ENCODE data around the gene BABAM2. TPM values are rescaled to one million over a fixed set of nuclear protein-coding genes. Genes with fewer than 3 reads are reported as not detected.

BABAM2 gene
- total and polyA plus RNA-seq, 2 experiments from 2014 or later: 31.8 to 83.3 TPM

- no peak overlapping the region for H3K27ac ChIP-seq
- TF ChIP-seq, protein P1, sequence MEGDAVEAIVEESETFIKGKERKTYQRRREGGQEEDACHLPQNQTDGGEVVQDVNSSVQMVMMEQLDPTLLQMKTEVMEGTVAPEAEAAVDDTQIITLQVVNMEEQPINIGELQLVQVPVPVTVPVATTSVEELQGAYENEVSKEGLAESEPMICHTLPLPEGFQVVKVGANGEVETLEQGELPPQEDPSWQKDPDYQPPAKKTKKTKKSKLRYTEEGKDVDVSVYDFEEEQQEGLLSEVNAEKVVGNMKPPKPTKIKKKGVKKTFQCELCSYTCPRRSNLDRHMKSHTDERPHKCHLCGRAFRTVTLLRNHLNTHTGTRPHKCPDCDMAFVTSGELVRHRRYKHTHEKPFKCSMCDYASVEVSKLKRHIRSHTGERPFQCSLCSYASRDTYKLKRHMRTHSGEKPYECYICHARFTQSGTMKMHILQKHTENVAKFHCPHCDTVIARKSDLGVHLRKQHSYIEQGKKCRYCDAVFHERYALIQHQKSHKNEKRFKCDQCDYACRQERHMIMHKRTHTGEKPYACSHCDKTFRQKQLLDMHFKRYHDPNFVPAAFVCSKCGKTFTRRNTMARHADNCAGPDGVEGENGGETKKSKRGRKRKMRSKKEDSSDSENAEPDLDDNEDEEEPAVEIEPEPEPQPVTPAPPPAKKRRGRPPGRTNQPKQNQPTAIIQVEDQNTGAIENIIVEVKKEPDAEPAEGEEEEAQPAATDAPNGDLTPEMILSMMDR (IDR thresholded peaks at IDR 0.05; ENCODE audit: low read depth, low read length): no peak
- no peak for DNase-seq (ENCODE audit: low read depth in 1 of 2, low spot score in 1 of 2)
- H3K4me3 ChIP-seq: no peak overlapping the region
- H3K36me3 ChIP-seq: no peaks in the 10 kb centered on the region
- H3K4me1 ChIP-seq (ENCODE audit: low read depth): peaks cover 20% of the 10 kb centered on the region
- no peaks in the 10 kb centered on the region for H3K9me3 ChIP-seq (ENCODE audit: low read depth)
- H3K27me3 ChIP-seq: no peaks in the 10 kb centered on the region
Observed at GRCh38 chr2:28364610-28365009, 474.1 kb downstream of the BABAM2 start.

DNA sequence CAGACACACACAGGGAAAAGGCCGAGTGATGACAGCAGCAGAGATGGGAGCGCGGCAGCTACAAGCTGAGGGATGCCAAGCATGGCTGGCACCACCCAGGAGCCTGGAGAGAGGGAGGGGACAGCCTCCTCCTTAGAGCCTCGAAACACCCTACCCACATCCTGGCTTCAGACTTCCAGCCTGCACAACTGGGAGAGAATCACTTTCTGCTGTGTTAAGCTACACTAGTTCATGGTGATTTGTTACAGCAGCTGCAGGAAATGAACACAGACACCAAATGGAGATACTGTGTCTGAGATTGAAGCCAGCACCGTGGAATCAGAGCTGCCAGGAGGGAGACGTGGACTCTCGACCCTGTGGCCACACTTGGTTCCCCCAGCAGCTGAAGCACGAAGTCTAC, 474.6 kb downstream of the BABAM2 start:
- Histone ChIP-seq H3K4me3 (no peak overlapping the region), H3K27me3 (no peaks in the 10 kb centered on the region), H3K4me1 (ENCODE audit: low read depth) (peaks cover 20% of the 10 kb centered on the region), H3K36me3 (no peaks in the 10 kb centered on the region), H3K27ac (no peak overlapping the region), H3K9me3 (ENCODE audit: low read depth) (no peaks in the 10 kb centered on the region)
- peak in 1 of 2 donors; percentile 33 for DNase-seq (ENCODE audit: low read depth in 1 of 2, low spot score in 1 of 2)
- TF ChIP-seq, protein P1 (IDR thresholded peaks at IDR 0.05; ENCODE audit: low read depth, low read length): no peak

DNA sequence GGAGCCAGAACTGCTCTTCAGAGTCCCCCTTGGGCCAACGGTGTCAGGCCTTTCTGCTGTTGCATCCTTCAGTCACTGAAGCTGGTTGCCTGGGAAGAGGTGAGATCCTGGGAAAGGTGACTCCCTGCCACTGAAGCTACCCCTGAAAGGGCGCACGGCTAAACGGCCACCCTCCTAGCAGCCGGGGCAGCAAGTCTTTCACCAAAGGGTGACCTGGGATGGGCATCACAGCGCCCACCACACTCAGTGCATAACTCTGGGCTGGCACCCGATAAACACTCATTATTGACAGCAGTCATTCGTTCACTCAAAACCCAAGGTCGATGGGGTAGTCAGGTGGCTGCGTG, 475.6 kb downstream of the BABAM2 start:
- Histone ChIP-seq H3K36me3 (no peaks in the 10 kb centered on the region), H3K27ac (no peak overlapping the region), H3K9me3 (ENCODE audit: low read depth) (no peaks in the 10 kb centered on the region), H3K27me3 (no peaks in the 10 kb centered on the region), H3K4me3 (no peak overlapping the region), H3K4me1 (ENCODE audit: low read depth) (peaks cover 20% of the 10 kb centered on the region)
- TF ChIP-seq, protein P1 (IDR thresholded peaks at IDR 0.05; ENCODE audit: low read depth, low read length): no peak
- no peak for DNase-seq (ENCODE audit: low read depth in 1 of 2, low spot score in 1 of 2)

GRCh38 chr2:28366496-28367282, 476.2 kb downstream of the BABAM2 start:
- Histone ChIP-seq H3K4me3 (no peak overlapping the region), H3K9me3 (ENCODE audit: low read depth) (no peaks in the 10 kb centered on the region), H3K27ac (peak overlapping the region; percentile 67), H3K4me1 (ENCODE audit: low read depth) (peaks cover 20% of the 10 kb centered on the region), H3K27me3 (no peaks in the 10 kb centered on the region), H3K36me3 (no peaks in the 10 kb centered on the region)
- DNase-seq (ENCODE audit: low read depth in 1 of 2, low spot score in 1 of 2): peak; percentile 34 to 83
- TF ChIP-seq, protein P1 (IDR thresholded peaks at IDR 0.05; ENCODE audit: low read depth, low read length): no peak

- Histone ChIP-seq H3K36me3 (no peaks in the 10 kb centered on the region), H3K27ac (no peak overlapping the region), H3K4me1 (ENCODE audit: low read depth) (peaks cover 16% of the 10 kb centered on the region), H3K27me3 (no peaks in the 10 kb centered on the region), H3K9me3 (ENCODE audit: low read depth) (no peaks in the 10 kb centered on the region), H3K4me3 (no peak overlapping the region)
- no peak for DNase-seq (ENCODE audit: low read depth in 1 of 2, low spot score in 1 of 2)
- TF ChIP-seq, protein P1 (IDR thresholded peaks at IDR 0.05; ENCODE audit: low read depth, low read length): no peak
Observed at GRCh38 chr2:28367667-28368356, 477.3 kb downstream of the BABAM2 start.
